Measurements from ENCODE around the gene TIPRL.

TIPRL gene

GRCh38 chr1:168178638-168179437, at the start of gene TIPRL:
Gene TIPRL, plus strand, starts transcription at chr1:168178962. Its CDS starts 116 bp downstream, at chr1:168179078.
- POLR2A ChIA-PET: interaction anchor here (1.0 to 1.9 kb wide), 2 partner anchors 13 to 47 kb away, joined by 3 to 4 read pairs; partner anchors contain the start of gene SFT2D2
- DNase-seq (ENCODE audit: low read depth, low spot score): peak; percentile 94
- CTCF ChIA-PET: interaction anchor here (0.6 to 1.8 kb wide), 5 partner anchors 10 to 65 kb away, joined by 3 to 7 read pairs (median 3); no protein-coding TSS in a partner anchor
- H3K4me3 ChIP-seq (ENCODE audit: low read depth, low read length): peak within 1 kb of the TSS; percentile 87
- TF ChIP-seq CTCF (IDR thresholded peaks at IDR 0.05; ENCODE audit: insufficient read depth, low read length, missing control alignments): peak; percentile 82

- ChIA-PET POLR2A (no interaction called here), CTCF (interaction anchor here (1.0 to 2.3 kb wide), 4 partner anchors 16 to 45 kb away, joined by 3 to 12 read pairs (median 4); no protein-coding TSS in a partner anchor)
- H3K4me3 ChIP-seq (ENCODE audit: low read depth, low read length): no peak overlapping the region
- DNase-seq (ENCODE audit: low read depth, low spot score): no peak
- no peak for TF ChIP-seq CTCF (IDR thresholded peaks at IDR 0.05; ENCODE audit: insufficient read depth, low read length, missing control alignments)
Measured at GRCh38 chr1:168129933-168130332, 48.8 kb upstream of the TIPRL start.

- ChIA-PET POLR2A (no interaction called here), CTCF (interaction anchor here (1.3 to 4.8 kb wide), 3 partner anchors 8 to 101 kb away, joined by 3 to 39 read pairs (median 10); no protein-coding TSS in a partner anchor)
- no peak overlapping the region for H3K4me3 ChIP-seq (ENCODE audit: low read depth, low read length)
- DNase-seq (ENCODE audit: low read depth, low spot score): no peak
- no peak for TF ChIP-seq CTCF (IDR thresholded peaks at IDR 0.05; ENCODE audit: insufficient read depth, low read length, missing control alignments)
Measured at GRCh38 chr1:168134132-168134531, 44.6 kb upstream of the TIPRL start.

- ChIA-PET CTCF (interaction anchor here (2.1 to 4.8 kb wide), 3 partner anchors 9 to 51 kb away, joined by 8 to 39 read pairs (median 10); no protein-coding TSS in a partner anchor), POLR2A (interaction anchor here (1.4 kb wide), 1 partner anchor 9 kb away, joined by 3 read pairs; no protein-coding TSS in a partner anchor)
- H3K4me3 ChIP-seq (ENCODE audit: low read depth, low read length): 0 out of 2 replicates have a peak overlapping the region, but pooled peaks have one; percentile 18
- DNase-seq (ENCODE audit: low read depth, low spot score): no peak
- TF ChIP-seq CTCF (IDR thresholded peaks at IDR 0.05; ENCODE audit: insufficient read depth, low read length, missing control alignments): no peak
Measured at GRCh38 chr1:168134642-168135041, 44.1 kb upstream of the TIPRL start.

GRCh38 chr1:168135116-168135920, 43.4 kb upstream of the TIPRL start:
- no peak for DNase-seq (ENCODE audit: low read depth, low spot score)
- POLR2A ChIA-PET: interaction anchor here (0.6 to 1.4 kb wide), 2 partner anchors 9 to 243 kb away, joined by 3 read pairs; no protein-coding TSS in a partner anchor
- CTCF ChIA-PET: interaction anchor here (1.2 to 4.8 kb wide), 6 partner anchors 8 to 419 kb away, joined by 3 to 39 read pairs (median 6); no protein-coding TSS in a partner anchor
- no peak for TF ChIP-seq CTCF (IDR thresholded peaks at IDR 0.05; ENCODE audit: insufficient read depth, low read length, missing control alignments)
- H3K4me3 ChIP-seq (ENCODE audit: low read depth, low read length): peak overlapping the region; percentile 79

Measured in AG04449 (cell line).